DND-41 (cell line): Measurements from ENCODE around the gene CACNA1D.

Experiments
- EZH2 ChIP-seq: IDR thresholded peaks from 3 replicates; pipeline ENCODE4 v1.6.1; 2012; ENCODE audit warnings: borderline replicate concordance, low read depth, mild to moderate bottlenecking, moderate library complexity, low read length, inconsistent platforms; ENCODE audit not compliant: severe bottlenecking
- TF ChIP-seq, protein P1 (sequence below): IDR thresholded peaks from 2 replicates; pipeline ENCODE4 v1.5.1; 2012; ENCODE audit warnings: borderline replicate concordance, low read length, moderate library complexity, mild to moderate bottlenecking; ENCODE audit not compliant: poor library complexity, severe bottlenecking; ENCODE audit errors: extremely low read depth

- TF ChIP-seq, protein P1, sequence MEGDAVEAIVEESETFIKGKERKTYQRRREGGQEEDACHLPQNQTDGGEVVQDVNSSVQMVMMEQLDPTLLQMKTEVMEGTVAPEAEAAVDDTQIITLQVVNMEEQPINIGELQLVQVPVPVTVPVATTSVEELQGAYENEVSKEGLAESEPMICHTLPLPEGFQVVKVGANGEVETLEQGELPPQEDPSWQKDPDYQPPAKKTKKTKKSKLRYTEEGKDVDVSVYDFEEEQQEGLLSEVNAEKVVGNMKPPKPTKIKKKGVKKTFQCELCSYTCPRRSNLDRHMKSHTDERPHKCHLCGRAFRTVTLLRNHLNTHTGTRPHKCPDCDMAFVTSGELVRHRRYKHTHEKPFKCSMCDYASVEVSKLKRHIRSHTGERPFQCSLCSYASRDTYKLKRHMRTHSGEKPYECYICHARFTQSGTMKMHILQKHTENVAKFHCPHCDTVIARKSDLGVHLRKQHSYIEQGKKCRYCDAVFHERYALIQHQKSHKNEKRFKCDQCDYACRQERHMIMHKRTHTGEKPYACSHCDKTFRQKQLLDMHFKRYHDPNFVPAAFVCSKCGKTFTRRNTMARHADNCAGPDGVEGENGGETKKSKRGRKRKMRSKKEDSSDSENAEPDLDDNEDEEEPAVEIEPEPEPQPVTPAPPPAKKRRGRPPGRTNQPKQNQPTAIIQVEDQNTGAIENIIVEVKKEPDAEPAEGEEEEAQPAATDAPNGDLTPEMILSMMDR: no peak
- no peak for TF ChIP-seq EZH2
Measured at GRCh38 chr3:53673722-53674350, 179.4 kb downstream of the CACNA1D start.
